Kidney (tissue), 14 donors: ENCODE data around the gene TM9SF3. TPM values are rescaled to one million over a fixed set of nuclear protein-coding genes. Genes with fewer than 3 reads are reported as not detected.

Source experiments
- DNase-seq, 5 donors: peaks; one replicate each; pipeline ENCODE4 v3.0.0-alpha.2; 2013 to 2020
- FAIRE-seq: peaks from 2 replicates; lab custom pipeline; 2012; peaks lifted over from hg19 to GRCh38; lab: Jason Lieb, UNC
- H3K27ac ChIP-seq, 2 donors: one replicate each; pipeline ENCODE4 v1.7.0; 2013; ENCODE audit warnings: low read depth in 2 of 2, low read length in 2 of 2, inconsistent platforms in 1 of 2
- H3K27me3 ChIP-seq: one replicate; pipeline ENCODE4 v1.7.1; 2013; ENCODE audit warnings: low read length, inconsistent platforms; ENCODE audit not compliant: control insufficient read depth, insufficient read depth
- H3K36me3 ChIP-seq, 3 donors: one replicate each; pipeline versions ENCODE4 v1.7.0 to v1.7.1; 2013; ENCODE audit warnings: low read length in 3 of 3, control low read depth in 1 of 3, inconsistent platforms in 1 of 3; ENCODE audit not compliant: insufficient read depth in 3 of 3, control insufficient read depth in 2 of 3
- H3K4me1 ChIP-seq, 3 donors: one replicate each; pipeline versions ENCODE4 v1.7.0 to v1.7.1; 2013; ENCODE audit warnings: low read length in 3 of 3, inconsistent platforms in 1 of 3, low read depth in 1 of 3; ENCODE audit not compliant: control insufficient read depth in 2 of 3, insufficient read depth in 2 of 3
- H3K4me3 ChIP-seq, 3 donors: one replicate each; pipeline versions ENCODE4 v1.7.0 to v1.8.1; 2013; ENCODE audit warnings: low read length in 3 of 3, control low read depth in 1 of 3, inconsistent platforms in 1 of 3
- H3K9ac ChIP-seq, 3 donors: one replicate each; pipeline versions ENCODE4 v1.7.0 to v1.7.1; 2013; ENCODE audit warnings: low read length in 3 of 3, control low read depth in 1 of 3, inconsistent platforms in 1 of 3
- H3K9me3 ChIP-seq, 3 donors: one replicate each; pipeline versions ENCODE4 v1.7.0 to v1.7.1; 2013; ENCODE audit warnings: low read length in 3 of 3, control low read depth in 1 of 3, inconsistent platforms in 1 of 3; ENCODE audit not compliant: control insufficient read depth in 2 of 3, insufficient read depth in 1 of 3
- CTCF ChIP-seq: IDR thresholded peaks from 3 replicates; pipeline ENCODE4 v1.5.1; 2012; ENCODE audit warnings: mild to moderate bottlenecking, moderate library complexity, borderline replicate concordance; ENCODE audit not compliant: insufficient read depth; ENCODE audit errors: extremely low read depth
- intact Hi-C: fragments of 100-400 bp; cut with DNase I; formaldehyde crosslinking; loops from one replicate; pipeline ENCODE4 v1.11.1; 2022
- polyA plus RNA-seq: library from polyadenylated mRNA; stranded (reverse); fragments of 350-450 nt; fragmentation: Illumina TruSeq; extraction: RNeasy Lipid Tissue Mini Kit (QIAGEN cat#74804); gene quantifications from one replicate; pipeline ENCODE4 v1.2.3, GENCODE V29; 2014; ENCODE audit warnings: low read depth, low replicate concordance; ENCODE audit not compliant: insufficient read depth
- total RNA-seq: library from RNA; stranded (reverse); fragmentation: NEBNext Ultra II Directional; extraction: Animal tissue kit (Norgen Biotek cat#: 25700); gene quantifications from one replicate; pipeline ENCODE4 v1.2.1, GENCODE V29; 2021
- donor health status: control.
- donor health status: control.
- donor health status: control.
- donor health status: control.
- donor health status: control.
- donor health status: DM: yes; HTN: yes; CAD: no.
- donor health status: Normal renal cell carcinoma (clear cell type).

Gene TM9SF3
- total and polyA plus RNA-seq, 2 donors from 2014 or later = 42.7 to 144 TPM

GRCh38 chr10:96560966-96561887 is 25.6 kb downstream of the TM9SF3 start:
- Histone ChIP-seq H3K4me1 (peaks cover 0 to 6% (median 0%) of the 10 kb centered on the region in 3 donors), H3K27me3 (no peaks in the 10 kb centered on the region), H3K9ac (no peak overlapping the region), H3K27ac (no peak overlapping the region), H3K4me3 (no peak overlapping the region), H3K9me3 (no peaks in the 10 kb centered on the region), H3K36me3 (peaks cover 8 to 11% (median 9%) of the 10 kb centered on the region in 3 donors)
- intact Hi-C loops = no loop called here
- DNase-seq (no peak), FAIRE-seq (peak; percentile 29)
- no peak for TF ChIP-seq CTCF

GRCh38 chr10:96560489-96560888 is 26.3 kb downstream of the TM9SF3 start:
- no peak overlapping the region for H3K9ac ChIP-seq
- H3K9me3 ChIP-seq = no peaks in the 10 kb centered on the region
- H3K4me3 ChIP-seq = no peak overlapping the region
- H3K27ac ChIP-seq = no peak overlapping the region
- intact Hi-C loops = no loop called here
- no peak for TF ChIP-seq CTCF
- no peaks in the 10 kb centered on the region for H3K27me3 ChIP-seq
- DNase-seq (no peak), FAIRE-seq (no peak)
- H3K4me1 ChIP-seq = peaks cover 0 to 6% (median 0%) of the 10 kb centered on the region in 3 donors
- H3K36me3 ChIP-seq = peaks cover 8 to 11% (median 9%) of the 10 kb centered on the region in 3 donors

GRCh38 chr10:96556003-96556402 is 30.8 kb downstream of the TM9SF3 start:
- Histone ChIP-seq H3K9me3 (no peaks in the 10 kb centered on the region), H3K9ac (no peak overlapping the region), H3K27ac (no peak overlapping the region), H3K4me1 (peaks cover 0 to 6% (median 0%) of the 10 kb centered on the region in 3 donors), H3K27me3 (no peaks in the 10 kb centered on the region), H3K4me3 (no peak overlapping the region), H3K36me3 (peaks cover 5 to 15% (median 10%) of the 10 kb centered on the region in 3 donors)
- DNase-seq (peak in 3 of 5 donors; percentile 12 to 30 (median 16)), FAIRE-seq (no peak)
- no peak for TF ChIP-seq CTCF
- intact Hi-C loops = no loop called here
